ENCODE measurements around the gene CD34.

GRCh38 chr1:207921321-207921720 lies 10.4 kb upstream of the CD34 start:
- TF ChIP-seq POLR2A (IDR thresholded peaks at IDR 0.05) (no peak), CTCF (IDR thresholded peaks at IDR 0.05) (no peak)
